Stomach (tissue), 9 donors: ENCODE results near the gene PTPRJ. TPM values are rescaled to one million over a fixed set of nuclear protein-coding genes. Genes with fewer than 3 reads are reported as not detected.

ENCODE experiments used
- DNase-seq, 2 donors: peaks; one replicate each; pipeline versions ENCODE4 v3.0.0 to v3.0.0-alpha.2; 2013 to 2019
- H3K27ac ChIP-seq, 5 donors: fragments of 200-600 bp in 4 of 5; sonication (generic) in 4 of 5; one replicate each; pipeline ENCODE4 v1.5.1; 2013 to 2019; ENCODE audit warnings: mild to moderate bottlenecking in 1 of 5, moderate library complexity in 1 of 5
- H3K27me3 ChIP-seq, 3 donors: fragments of 200-600 bp; sonication (generic); one replicate each; pipeline ENCODE4 v1.5.1; 2017 to 2019; ENCODE audit warnings: mixed run types in 1 of 3
- H3K36me3 ChIP-seq, 4 donors: fragments of 200-600 bp; sonication (generic); 1 replicate in 3 of 4; 2 replicates in 1 of 4; pipeline ENCODE4 v1.5.1; 2016 to 2019
- H3K4me1 ChIP-seq, 4 donors: fragments of 200-600 bp; sonication (generic); one replicate each; pipeline ENCODE4 v1.5.1; 2016 to 2019
- H3K4me3 ChIP-seq, 4 donors: fragments of 200-600 bp; sonication (generic) in 3 of 4; one replicate each; pipeline ENCODE4 v1.5.1; 2016 to 2019; ENCODE audit warnings: mild to moderate bottlenecking in 1 of 4
- H3K9me3 ChIP-seq, 4 donors: fragments of 200-600 bp; sonication (generic); one replicate each; pipeline ENCODE4 v1.5.1; 2016 to 2019
- EP300 ChIP-seq: sonication (generic); formaldehyde crosslinking; IDR thresholded peaks from one replicate; pipeline ENCODE4 v1.6.1; 2017; ENCODE audit warnings: antibody characterized with exemption
- POLR2A ChIP-seq, 4 donors: fragments of 450-650 bp; IDR thresholded peaks; one replicate each; pipeline ENCODE4 v1.6.1; 2016; ENCODE audit warnings: antibody characterized with exemption in 4 of 4, control low read depth in 2 of 4, mild to moderate bottlenecking in 1 of 4, moderate library complexity in 1 of 4
- POLR2AphosphoS5 ChIP-seq, 3 donors: sonication (generic); formaldehyde crosslinking; IDR thresholded peaks; one replicate each; pipeline ENCODE4 v1.6.1; 2016; ENCODE audit warnings: antibody characterized with exemption in 3 of 3
- WGBS, 5 donors: extraction: QIAGEN DNeasy Blood & Tissue Kit in 3 of 5; methylation state at CpG; one replicate each; pipeline versions ENCODE4 v1.1.5 to v1.1.7; 2013 to 2018; 5-methylcytosine and 5-hydroxymethylcytosine counted together
- intact Hi-C: fragments of 100-400 bp; cut with DNase I; formaldehyde crosslinking; loops from one replicate; pipeline ENCODE4 v1.15.1; 2023; ENCODE audit warnings: low total_unique reads
- polyA plus RNA-seq, 3 donors: library from polyadenylated mRNA; stranded (reverse); fragments of 200-250 nt; gene quantifications; one replicate each; pipeline ENCODE4 v1.2.3, GENCODE V29; 2013
- total RNA-seq, 5 donors: library from RNA; depleted of rRNA; stranded (reverse); fragments of >200 nt; gene quantifications; one replicate each; pipeline versions ENCODE4 v1.1.0 to v1.2.3, GENCODE V29; 2014 to 2016
- TF ChIP-seq, protein P1 (sequence below), 7 experiments: fragments of 450-650 bp in 4 of 7; fragments of 200-600 bp in 3 of 7; sonication (generic) in 3 of 7; IDR thresholded peaks; one replicate each; pipeline ENCODE4 v1.5.1; 2016 to 2019; ENCODE audit warnings: antibody characterized with exemption in 7 of 7, control low read depth in 2 of 7, mild to moderate bottlenecking in 1 of 7
- donor health status: healthy with polysubstance abuse.
- donor health status: Bipolar disorder and iron deficiency.
- donor health status: healthy.

Gene PTPRJ
- total and polyA plus RNA-seq, 8 donors: 2.6 to 351 (median 20.7) TPM

DNA sequence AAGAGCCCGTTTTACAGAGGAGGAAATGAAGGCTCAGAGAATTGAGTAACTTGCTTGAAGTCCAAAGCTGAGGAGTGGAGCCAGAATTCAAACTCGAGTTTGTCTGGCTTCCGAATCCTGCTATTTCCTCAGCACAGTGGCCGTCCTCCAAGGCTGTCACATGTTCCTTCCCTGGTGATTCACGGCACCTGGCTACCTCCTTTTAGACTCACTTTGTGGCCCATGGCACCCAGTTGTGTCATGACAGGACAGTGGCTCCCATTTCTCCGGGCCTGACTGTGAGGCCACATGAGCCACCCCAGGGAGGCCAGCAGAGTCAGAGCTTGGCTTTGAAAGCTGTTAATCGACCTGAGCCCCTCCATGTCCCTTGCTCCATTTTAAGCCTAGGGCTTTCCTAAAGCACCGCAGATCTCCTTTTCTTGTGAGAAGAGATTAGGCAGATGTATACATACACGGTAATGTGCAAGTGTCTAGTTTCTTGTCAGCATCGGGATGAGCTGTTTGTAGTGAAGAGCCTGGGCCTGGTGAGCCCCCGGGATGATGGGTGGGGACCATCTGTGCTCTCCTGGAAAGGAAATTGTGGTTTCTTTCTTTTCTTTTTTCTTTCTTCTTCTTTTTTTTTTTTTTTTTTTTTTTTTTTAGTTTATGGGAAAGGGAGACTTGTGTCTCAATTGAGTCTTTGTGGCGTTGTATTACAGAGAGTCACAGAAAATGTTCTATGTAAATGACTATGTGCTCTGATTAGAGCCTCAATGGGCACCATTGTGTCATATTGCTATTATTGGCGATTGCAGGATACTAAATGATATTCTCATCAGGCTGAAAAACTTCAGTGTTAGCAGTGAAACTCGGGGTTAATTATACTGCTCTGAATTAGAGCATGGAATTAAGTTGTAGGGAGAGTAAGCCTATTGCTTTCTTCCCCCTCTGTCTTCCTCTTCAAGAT, 54.8 kb downstream of the PTPRJ start:
- peak in 1 of 2 donors; percentile 40 for DNase-seq
- H3K4me1 ChIP-seq: peaks cover 26 to 74% (median 51%) of the 10 kb centered on the region in 4 donors
- TF ChIP-seq EP300 (no peak), POLR2A (IDR thresholded peaks at IDR 0.05) (no peak), POLR2AphosphoS5 (IDR thresholded peaks at IDR 0.05) (peak in 1 of 3 donors; percentile 8)
- no peaks in the 10 kb centered on the region for H3K27me3 ChIP-seq
- intact Hi-C loops: no loop called here
- peak overlapping the region in 4 of 5 donors; percentile 58 to 76 (median 65) for H3K27ac ChIP-seq
- no peak overlapping the region for H3K4me3 ChIP-seq
- H3K9me3 ChIP-seq: no peaks in the 10 kb centered on the region
- WGBS, 5 donors: 62 to 86% (median 76%) methylated on average over 14 of the region's 14 CpGs
- H3K36me3 ChIP-seq: peaks cover 0 to 5% (median 0%) of the 10 kb centered on the region in 4 donors

DNA sequence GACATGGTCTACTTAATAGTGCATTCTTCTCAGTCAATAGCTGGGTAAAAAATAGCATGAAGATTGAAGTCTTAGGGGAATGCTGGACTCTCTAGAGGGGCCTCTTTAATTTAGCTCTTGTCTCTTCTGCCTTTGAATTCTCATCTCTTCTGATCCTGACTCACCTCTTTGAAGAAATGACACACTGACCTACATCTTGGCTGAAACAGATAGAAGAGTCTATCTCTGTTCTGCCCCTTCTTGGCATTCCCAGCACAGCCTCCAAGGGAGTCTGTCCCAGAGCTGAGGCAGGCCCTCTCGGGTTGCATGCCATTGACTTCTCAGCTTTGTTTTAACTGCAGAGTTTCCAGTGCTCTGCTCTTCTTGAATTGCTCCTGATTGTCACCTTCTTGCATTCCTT, 55.7 kb downstream of the PTPRJ start:
- H3K4me1 ChIP-seq: peaks cover 23 to 72% (median 45%) of the 10 kb centered on the region in 4 donors
- no peak for TF ChIP-seq EP300
- no peak for TF ChIP-seq POLR2AphosphoS5 (IDR thresholded peaks at IDR 0.05)
- TF ChIP-seq POLR2A (IDR thresholded peaks at IDR 0.05): no peak
- TF ChIP-seq, protein P1, sequence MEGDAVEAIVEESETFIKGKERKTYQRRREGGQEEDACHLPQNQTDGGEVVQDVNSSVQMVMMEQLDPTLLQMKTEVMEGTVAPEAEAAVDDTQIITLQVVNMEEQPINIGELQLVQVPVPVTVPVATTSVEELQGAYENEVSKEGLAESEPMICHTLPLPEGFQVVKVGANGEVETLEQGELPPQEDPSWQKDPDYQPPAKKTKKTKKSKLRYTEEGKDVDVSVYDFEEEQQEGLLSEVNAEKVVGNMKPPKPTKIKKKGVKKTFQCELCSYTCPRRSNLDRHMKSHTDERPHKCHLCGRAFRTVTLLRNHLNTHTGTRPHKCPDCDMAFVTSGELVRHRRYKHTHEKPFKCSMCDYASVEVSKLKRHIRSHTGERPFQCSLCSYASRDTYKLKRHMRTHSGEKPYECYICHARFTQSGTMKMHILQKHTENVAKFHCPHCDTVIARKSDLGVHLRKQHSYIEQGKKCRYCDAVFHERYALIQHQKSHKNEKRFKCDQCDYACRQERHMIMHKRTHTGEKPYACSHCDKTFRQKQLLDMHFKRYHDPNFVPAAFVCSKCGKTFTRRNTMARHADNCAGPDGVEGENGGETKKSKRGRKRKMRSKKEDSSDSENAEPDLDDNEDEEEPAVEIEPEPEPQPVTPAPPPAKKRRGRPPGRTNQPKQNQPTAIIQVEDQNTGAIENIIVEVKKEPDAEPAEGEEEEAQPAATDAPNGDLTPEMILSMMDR (IDR thresholded peaks at IDR 0.05): no peak
- intact Hi-C loops: no loop called here
- H3K9me3 ChIP-seq: no peaks in the 10 kb centered on the region
- peak overlapping the region in 1 of 5 donors; percentile 12 for H3K27ac ChIP-seq
- no peaks in the 10 kb centered on the region for H3K27me3 ChIP-seq
- DNase-seq: no peak
- peaks cover 0 to 5% (median 0%) of the 10 kb centered on the region in 4 donors for H3K36me3 ChIP-seq
- no peak overlapping the region for H3K4me3 ChIP-seq
- 47 to 62% (median 56%) methylated on average over 1 of the region's 1 CpG for WGBS, 5 donors

DNA sequence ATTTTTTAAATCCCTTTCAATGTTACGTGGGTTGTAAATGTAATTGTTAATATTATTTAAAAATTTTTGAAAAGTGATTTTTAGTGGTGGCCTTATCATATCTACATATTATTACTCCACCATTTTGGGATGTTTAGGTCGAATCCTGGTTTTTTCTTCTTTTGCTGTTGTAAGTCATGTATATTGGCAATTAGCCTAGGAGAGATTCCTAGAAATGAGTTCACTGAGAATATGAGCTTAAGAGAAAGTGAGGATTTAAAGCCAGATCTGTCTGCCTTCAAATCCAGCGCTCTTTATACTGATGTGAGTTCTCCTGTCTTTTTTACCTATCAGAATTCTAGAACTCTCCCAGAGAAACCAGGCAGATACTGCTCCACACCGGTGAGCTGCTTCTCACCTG, 56.1 kb downstream of the PTPRJ start:
- WGBS, 5 donors: 65 to 75% (median 74%) methylated on average over 4 of the region's 4 CpGs
- TF ChIP-seq, protein P1 (IDR thresholded peaks at IDR 0.05): no peak
- no peak for TF ChIP-seq EP300
- no peak for TF ChIP-seq POLR2A (IDR thresholded peaks at IDR 0.05)
- TF ChIP-seq POLR2AphosphoS5 (IDR thresholded peaks at IDR 0.05): no peak
- intact Hi-C loops: no loop called here
- peak in 1 of 2 donors; percentile 67 for DNase-seq
- peaks cover 0 to 5% (median 0%) of the 10 kb centered on the region in 4 donors for H3K36me3 ChIP-seq
- no peak overlapping the region for H3K4me3 ChIP-seq
- H3K9me3 ChIP-seq: no peaks in the 10 kb centered on the region
- no peaks in the 10 kb centered on the region for H3K27me3 ChIP-seq
- peak overlapping the region in 2 of 5 donors; percentile 12 to 14 for H3K27ac ChIP-seq
- peaks cover 18 to 72% (median 47%) of the 10 kb centered on the region in 4 donors for H3K4me1 ChIP-seq

DNA sequence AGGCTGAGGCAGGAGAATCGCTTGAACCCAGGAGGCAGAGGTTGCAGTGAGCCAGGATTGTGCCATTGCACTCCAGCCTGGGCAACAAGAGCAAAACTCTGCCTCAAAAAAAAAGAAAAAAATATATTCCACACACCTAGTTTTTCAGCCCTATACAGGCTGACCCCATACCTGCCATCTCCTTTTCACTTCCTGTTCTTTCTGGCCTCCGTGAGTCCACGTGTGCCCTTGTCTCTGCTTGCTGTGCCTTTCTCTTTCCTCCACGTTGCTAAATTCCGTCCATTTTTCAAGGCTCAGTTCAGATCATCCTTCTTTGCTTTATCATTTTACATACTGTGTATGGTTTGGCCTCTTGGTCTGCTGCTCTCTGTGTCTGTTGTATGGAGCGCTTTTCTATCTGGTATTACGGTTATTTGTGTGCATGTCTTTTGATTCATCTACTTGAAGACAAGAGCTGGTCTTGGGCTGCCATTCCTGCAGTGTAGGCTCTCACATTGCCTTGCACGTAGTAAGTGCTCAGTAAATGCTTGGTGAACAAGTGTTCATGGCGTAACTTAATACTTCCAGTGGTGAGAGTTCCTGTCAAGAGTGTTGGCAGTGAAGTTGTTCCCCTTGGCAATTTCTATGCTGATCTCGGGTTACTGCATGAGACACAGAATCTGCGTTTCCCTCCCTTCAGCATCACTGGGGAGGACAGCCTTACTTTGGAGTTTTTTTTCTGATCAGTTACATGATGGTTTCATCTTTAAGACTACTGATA, 57.5 kb downstream of the PTPRJ start:
- H3K27ac ChIP-seq: no peak overlapping the region
- no peak for TF ChIP-seq POLR2AphosphoS5 (IDR thresholded peaks at IDR 0.05)
- TF ChIP-seq POLR2A (IDR thresholded peaks at IDR 0.05): no peak
- TF ChIP-seq EP300: no peak
- TF ChIP-seq, protein P1 (IDR thresholded peaks at IDR 0.05): peak in 1 of 7 experiments; percentile 7
- intact Hi-C loops: no loop called here
- peaks cover 7 to 72% (median 50%) of the 10 kb centered on the region in 4 donors for H3K4me1 ChIP-seq
- no peaks in the 10 kb centered on the region for H3K27me3 ChIP-seq
- H3K4me3 ChIP-seq: no peak overlapping the region
- H3K9me3 ChIP-seq: no peaks in the 10 kb centered on the region
- WGBS, 5 donors: 89 to 94% (median 92%) methylated on average over 11 of the region's 11 CpGs
- DNase-seq: no peak
- H3K36me3 ChIP-seq: peaks cover 0 to 5% (median 0%) of the 10 kb centered on the region in 4 donors
